IMR-90 (cell line): ENCODE results near the gene NMUR2. TPM values are rescaled to one million over a fixed set of nuclear protein-coding genes. Genes with fewer than 3 reads are reported as not detected.

Experiments
- ATAC-seq: fragments of 200-7000 bp; cut with Tn5 transposase; 2 replicates; pipeline ENCODE4 v1.9.1; 2020; ENCODE audit warnings: low read depth, mild to moderate bottlenecking, moderate library complexity
- BruUV-seq: library from RNA; stranded (reverse); fragments of 400-500 nt; replicated peaks from 2 replicates; lab custom pipeline; 2021; lab: Mats Ljungman, UMichigan
- CTCF ChIA-PET: fragments of 300-600 bp; formaldehyde crosslinking; extraction: SDS; loops from one replicate; lab custom pipeline; 2021; ENCODE audit warnings: antibody characterized with exemption; lab: Yijun Ruan, JAX
- POLR2A ChIA-PET: fragments of 300-600 bp; sonication (Branson Sonifier 250); formaldehyde crosslinking; loops from one replicate; lab custom pipeline; 2022; ENCODE audit warnings: antibody characterized with exemption; ENCODE audit not compliant: unreplicated experiment; lab: Charles Lee
- DNase-seq: peaks from one replicate; pipeline ENCODE4 v3.0.0; 2013
- H2AFZ ChIP-seq: replicated peaks from 2 replicates; pipeline ENCODE3; 2013; ENCODE audit warnings: low read length, mild to moderate bottlenecking; ENCODE audit not compliant: poor library complexity
- H2AK5ac ChIP-seq: 2 replicates; pipeline ENCODE4 v1.6.1; 2013; ENCODE audit warnings: low read depth, low read length, inconsistent platforms
- H2AK9ac ChIP-seq: replicated peaks from 2 replicates; pipeline ENCODE3; 2013; ENCODE audit warnings: mild to moderate bottlenecking, low read depth, low read length, moderate library complexity; ENCODE audit not compliant: poor library complexity
- H2BK120ac ChIP-seq: 2 replicates; pipeline ENCODE4 v1.6.1; 2013; ENCODE audit warnings: low read depth, low read length, inconsistent platforms
- H2BK15ac ChIP-seq: 3 replicates; pipeline ENCODE4 v1.6.1; 2013; ENCODE audit warnings: low read depth, low read length, inconsistent platforms
- H2BK20ac ChIP-seq: 2 replicates; pipeline ENCODE4 v1.6.1; 2013; ENCODE audit warnings: low read depth, mild to moderate bottlenecking, inconsistent platforms, low read length, moderate library complexity
- H2BK5ac ChIP-seq: 2 replicates; pipeline ENCODE4 v1.6.1; 2013; ENCODE audit warnings: mild to moderate bottlenecking, low read depth, low read length, inconsistent platforms; ENCODE audit not compliant: poor library complexity, severe bottlenecking
- H3K14ac ChIP-seq: replicated peaks from 2 replicates; pipeline ENCODE4 v1.6.1; 2013; ENCODE audit warnings: low read depth, low read length, inconsistent platforms
- H3K18ac ChIP-seq: 2 replicates; pipeline ENCODE4 v1.6.1; 2013; ENCODE audit warnings: low read depth, low read length, control low read depth
- H3K23ac ChIP-seq: 2 replicates; pipeline ENCODE4 v1.6.1; 2013; ENCODE audit warnings: low read depth, low read length, inconsistent platforms
- H3K27ac ChIP-seq: 2 replicates; pipeline ENCODE4 v1.5.1; 2013; ENCODE audit warnings: mild to moderate bottlenecking, control low read depth, low read length; ENCODE audit not compliant: insufficient read depth
- H3K27me3 ChIP-seq: 2 replicates; pipeline ENCODE4 v1.6.1; 2013; ENCODE audit warnings: low read length; ENCODE audit not compliant: control insufficient read depth, insufficient read depth
- H3K36me3 ChIP-seq: 2 replicates; pipeline ENCODE4 v1.6.1; 2013; ENCODE audit warnings: low read length, mixed read lengths; ENCODE audit not compliant: control insufficient read depth, insufficient read depth
- H3K4ac ChIP-seq: 2 replicates; pipeline ENCODE4 v1.6.1; 2013; ENCODE audit warnings: low read depth, low read length, inconsistent platforms
- H3K4me1 ChIP-seq: 2 replicates; pipeline ENCODE4 v1.6.1; 2013; ENCODE audit warnings: low read length, mixed read lengths; ENCODE audit not compliant: control insufficient read depth, insufficient read depth
- H3K4me2 ChIP-seq: 2 replicates; pipeline ENCODE4 v1.6.1; 2013; ENCODE audit warnings: low read depth, mild to moderate bottlenecking, control low read depth, low read length, moderate library complexity
- H3K4me3 ChIP-seq: 2 replicates; pipeline ENCODE4 v1.5.1; 2013; ENCODE audit warnings: low read depth, mild to moderate bottlenecking, control low read depth, low read length, moderate library complexity; ENCODE audit not compliant: insufficient read depth
- H3K56ac ChIP-seq: 2 replicates; pipeline ENCODE4 v1.6.1; 2013; ENCODE audit warnings: low read length, inconsistent platforms; ENCODE audit not compliant: insufficient read depth; ENCODE audit errors: extremely low read depth
- H3K79me1 ChIP-seq, 2 experiments: 2 replicates each; pipeline ENCODE4 v1.6.1; 2013; ENCODE audit warnings: low read length in 2 of 2, inconsistent platforms in 1 of 2, low read depth in 1 of 2
- H3K9ac ChIP-seq: 2 replicates; pipeline ENCODE4 v1.6.1; 2013; ENCODE audit warnings: low read depth, low read length, control low read depth
- H3K9me1 ChIP-seq: 2 replicates; pipeline ENCODE4 v1.6.1; 2013; ENCODE audit warnings: low read length, inconsistent platforms; ENCODE audit not compliant: insufficient read depth
- H3K9me3 ChIP-seq: 2 replicates; pipeline ENCODE4 v1.6.1; 2013; ENCODE audit warnings: low read length; ENCODE audit not compliant: control insufficient read depth, insufficient read depth
- H4K20me1 ChIP-seq: 2 replicates; pipeline ENCODE4 v1.6.1; 2013; ENCODE audit warnings: low read length, inconsistent platforms; ENCODE audit not compliant: insufficient read depth
- H4K5ac ChIP-seq: 2 replicates; pipeline ENCODE4 v1.6.1; 2013; ENCODE audit warnings: mild to moderate bottlenecking, low read depth, low read length, control low read depth
- H4K8ac ChIP-seq, 2 experiments: 2 replicates each; pipeline ENCODE4 v1.6.1; 2013; ENCODE audit warnings: low read depth in 2 of 2, low read length in 2 of 2, control low read depth in 1 of 2, inconsistent platforms in 1 of 2
- H4K91ac ChIP-seq: 2 replicates; pipeline ENCODE4 v1.6.1; 2013; ENCODE audit warnings: low read depth, low read length, inconsistent platforms; ENCODE audit not compliant: insufficient read depth
- BHLHE40 ChIP-seq: fragments of 150-350 bp; IDR thresholded peaks from 2 replicates; pipeline ENCODE4 v1.6.1; 2016; ENCODE audit warnings: mild to moderate bottlenecking, low read depth, low read length
- CEBPB ChIP-seq: IDR thresholded peaks from 2 replicates; pipeline ENCODE4 v1.6.1; 2012; ENCODE audit warnings: low read depth, low read length, improper control_type of control experiment
- MAZ ChIP-seq: IDR thresholded peaks from 2 replicates; pipeline ENCODE4 v1.6.1; 2012; ENCODE audit warnings: low read depth, mild to moderate bottlenecking, low read length, improper control_type of control experiment, moderate library complexity, borderline replicate concordance
- MXI1 ChIP-seq: IDR thresholded peaks from 2 replicates; pipeline ENCODE4 v1.6.1; 2012; ENCODE audit warnings: low read depth, mild to moderate bottlenecking, low read length, moderate library complexity, borderline replicate concordance
- RCOR1 ChIP-seq: IDR thresholded peaks from 2 replicates; pipeline ENCODE4 v1.6.1; 2012; ENCODE audit warnings: mild to moderate bottlenecking, low read length, improper control_type of control experiment; ENCODE audit not compliant: insufficient replicate concordance
- WGBS, 2 experiments: methylation state at CpG; one replicate each; pipeline versions ENCODE4 v1.1.5 to v1.1.7; 2013; ENCODE audit warnings: missing lambda C conversion rate in 2 of 2; ENCODE audit not compliant: insufficient read length in 1 of 2; ENCODE audit errors: extremely low coverage in 2 of 2; 5-methylcytosine and 5-hydroxymethylcytosine counted together
- dilution Hi-C: fragments of 300-500 bp; cut with HindIII; formaldehyde crosslinking; loops from one replicate; pipeline ENCODE4 v1.14.3; 2018; ENCODE audit warnings: low sequenced_read_pairs; ENCODE audit not compliant: unreplicated experiment
- in situ Hi-C: fragments of 300-500 bp; cut with MboI; formaldehyde crosslinking; loops from 3 replicates; pipeline ENCODE4 v1.14.3; 2019; ENCODE audit warnings: low sequenced_read_pairs, inconsistent platforms, mixed read lengths
- intact Hi-C: fragments of 100-400 bp; cut with micrococcal nuclease; formaldehyde crosslinking; loops from 2 replicates; pipeline ENCODE4 v1.10.0; 2022
- polyA plus RNA-seq, 3 experiments: library from polyadenylated mRNA; depleted of rRNA; stranded (reverse); fragments of >200 nt; gene quantifications; 2 replicates each; pipeline ENCODE4 v1.2.3, GENCODE V29; 2012; ENCODE audit warnings: low replicate concordance in 1 of 3
- total RNA-seq: library from RNA; depleted of rRNA; stranded (reverse); fragments of >200 nt; gene quantifications from 2 replicates; pipeline ENCODE4 v1.2.3, GENCODE V29; 2012

The NMUR2 gene
- total and polyA plus RNA-seq, 2 of the 4 experiments (the other 2 are of a cell fraction) = not detected

DNA sequence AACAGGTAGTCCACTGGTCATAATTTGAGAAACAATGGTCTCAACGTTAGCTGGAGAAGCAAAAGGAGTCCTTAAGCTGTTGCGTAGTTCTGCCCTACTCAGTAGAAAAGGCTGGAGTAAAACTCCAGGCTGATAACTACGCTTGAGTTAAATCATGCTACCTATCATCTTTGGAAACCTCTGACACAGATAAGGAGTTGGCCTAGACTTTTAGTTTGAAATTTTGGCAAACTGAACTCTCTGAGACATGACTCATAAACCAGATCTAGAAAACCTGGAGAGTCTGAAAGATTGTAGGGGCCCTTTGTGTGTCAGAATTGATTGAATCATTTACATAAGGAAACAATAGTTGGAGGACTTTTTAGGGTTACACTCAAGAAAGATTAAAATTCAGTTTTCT lies 26.3 kb downstream of the NMUR2 start:
- no peak for TF ChIP-seq CEBPB
- TF ChIP-seq MXI1 = no peak
- no peak for TF ChIP-seq BHLHE40
- TF ChIP-seq MAZ = no peak
- TF ChIP-seq RCOR1 = no peak
- no peak overlapping the region for H2AK9ac ChIP-seq
- H3K36me3 ChIP-seq = no peaks in the 10 kb centered on the region
- no peak overlapping the region for H2AFZ ChIP-seq
- no peak overlapping the region for H2BK20ac ChIP-seq
- no peaks in the 10 kb centered on the region for H3K27me3 ChIP-seq
- H2BK5ac ChIP-seq = no peak overlapping the region
- no peak overlapping the region for H3K56ac ChIP-seq
- no peak overlapping the region for H3K9ac ChIP-seq
- no peaks in the 10 kb centered on the region for H3K9me1 ChIP-seq
- no peak overlapping the region for H3K4me2 ChIP-seq
- H3K14ac ChIP-seq = no peak overlapping the region
- no peak overlapping the region for H2BK15ac ChIP-seq
- no peak for DNase-seq
- no peak overlapping the region for H3K27ac ChIP-seq
- intact Hi-C loops (no loop called here), in situ Hi-C loops (no loop called here), dilution Hi-C loops (no loop called here)
- H3K23ac ChIP-seq = no peak overlapping the region
- ChIA-PET CTCF (no interaction called here), POLR2A (no interaction called here)
- no peak overlapping the region for H2BK120ac ChIP-seq
- ATAC-seq = no peak
- H3K4me3 ChIP-seq = no peak overlapping the region
- no peak overlapping the region for H3K18ac ChIP-seq
- H3K79me1 ChIP-seq = no peaks in the 10 kb centered on the region
- H4K5ac ChIP-seq = no peak overlapping the region
- no peak overlapping the region for H3K4ac ChIP-seq
- H4K91ac ChIP-seq = no peak overlapping the region
- WGBS, 2 experiments = no CpG with 5 or more reads among the region's 3 CpGs
- H4K8ac ChIP-seq = no peak overlapping the region
- H2AK5ac ChIP-seq = no peak overlapping the region
- H3K9me3 ChIP-seq = no peaks in the 10 kb centered on the region
- no peaks in the 10 kb centered on the region for H4K20me1 ChIP-seq
- H3K4me1 ChIP-seq = no peaks in the 10 kb centered on the region
- no TSS peak for BruUV-seq
